Measurements from ENCODE around the gene DNM1.

- TF ChIP-seq CTCF (IDR thresholded peaks at IDR 0.05) (no peak), POLR2A (IDR thresholded peaks at IDR 0.05) (no peak), EP300 (IDR thresholded peaks at IDR 0.05) (no peak)
Measured at GRCh38 chr9:128249908-128250838, 47.0 kb downstream of the DNM1 start.
